HCT116 (cell line): ENCODE data around the gene PAX5. TPM values are rescaled to one million over a fixed set of nuclear protein-coding genes. Genes with fewer than 3 reads are reported as not detected.

Source experiments
- ATAC-seq: fragments of 200-7000 bp; cut with Tn5 transposase; 2 replicates; pipeline ENCODE4 v1.9.1; 2020; ENCODE audit warnings: mild to moderate bottlenecking, moderate library complexity
- BruUV-seq: library from RNA; stranded (reverse); fragments of 400-500 nt; replicated peaks from 2 replicates; lab custom pipeline; 2021; lab: Mats Ljungman, UMichigan
- CTCF ChIA-PET: fragments of 300-600 bp; sonication (Branson Sonifier 250); formaldehyde crosslinking; loops from one replicate; lab custom pipeline; 2021; ENCODE audit warnings: antibody characterized with exemption; lab: Charles Lee
- POLR2A ChIA-PET: fragments of 300-600, 350-600 bp; sonication (Branson Sonifier 250); formaldehyde crosslinking; loops from one replicate; lab custom pipeline; 2021; ENCODE audit warnings: antibody characterized with exemption; lab: Charles Lee
- RAD21 ChIA-PET, 2 experiments: fragments of 300-600 bp; sonication (Branson Sonifier 250); formaldehyde crosslinking; loops; one replicate each; lab custom pipeline; 2023; ENCODE audit warnings: low total read pairs in 2 of 2; ENCODE audit not compliant: uncharacterized antibody in 2 of 2, unreplicated experiment in 2 of 2, low non-redundant PET in 1 of 2; lab: Charles Lee
- DNase-seq: peaks from one replicate; pipeline ENCODE4 v3.0.0-alpha.2; 2010; ENCODE audit warnings: low read depth, low spot score
- H2AFZ ChIP-seq: fragments of 200-600 bp; shearing (Covaris generic), sonication (generic); 2 replicates; pipeline ENCODE4 v1.6.1; 2017; ENCODE audit warnings: low read depth, mixed run types, mixed read lengths, antibody characterized with exemption, low read length; ENCODE audit not compliant: poor library complexity, severe bottlenecking
- H3K27ac ChIP-seq: 2 replicates; pipeline ENCODE4 v1.5.1; 2012; ENCODE audit warnings: low read depth, low read length
- H3K27me3 ChIP-seq: fragments of 200-600 bp; sonication (generic); 2 replicates; pipeline ENCODE4 v1.6.1; 2016; ENCODE audit warnings: mixed run types, low read length, mixed read lengths; ENCODE audit not compliant: insufficient read depth
- H3K36me3 ChIP-seq, 2 experiments: fragments of 200-500 bp in 1 of 2; fragments of 200-600 bp in 1 of 2; sonication (Bioruptor generic) in 1 of 2; sonication (generic) in 1 of 2; 2 replicates each; pipeline versions ENCODE4 v1.5.1 to v1.6.1; 2014 to 2016; ENCODE audit warnings: low read length in 2 of 2, inconsistent platforms in 1 of 2, mixed read lengths in 1 of 2, mixed run types in 1 of 2; ENCODE audit not compliant: insufficient read depth in 2 of 2, control insufficient read depth in 1 of 2
- H3K4me1 ChIP-seq, 2 experiments: fragments of 200-600 bp in 1 of 2; sonication (generic) in 1 of 2; 2 replicates each; pipeline versions ENCODE4 v1.5.1 to v1.6.1; 2012 to 2017; ENCODE audit warnings: low read length in 2 of 2, inconsistent platforms in 1 of 2, mild to moderate bottlenecking in 1 of 2, mixed read lengths in 1 of 2, mixed run types in 1 of 2, moderate library complexity in 1 of 2; ENCODE audit not compliant: insufficient read depth in 2 of 2, control insufficient read depth in 1 of 2
- H3K4me2 ChIP-seq: fragments of 200-600 bp; sonication (generic); 2 replicates; pipeline ENCODE4 v1.6.1; 2017; ENCODE audit warnings: mixed run types, low read length, mixed read lengths
- H3K4me3 ChIP-seq, 2 experiments: fragments of 200-600 bp in 1 of 2; sonication (generic) in 1 of 2; replicated peaks in 1 of 2; 2 replicates each; pipeline ENCODE4 v1.5.1; 2011 to 2016; ENCODE audit warnings: low read length in 2 of 2, control low read depth in 1 of 2, low read depth in 1 of 2, mild to moderate bottlenecking in 1 of 2, mixed read lengths in 1 of 2, mixed run types in 1 of 2
- H3K79me2 ChIP-seq: fragments of 200-600 bp; sonication (generic); 2 replicates; pipeline ENCODE4 v1.6.1; 2017; ENCODE audit warnings: mild to moderate bottlenecking, mixed run types, low read length, moderate library complexity, mixed read lengths; ENCODE audit not compliant: insufficient read depth
- H3K9ac ChIP-seq: fragments of 200-600 bp; sonication (generic); 2 replicates; pipeline ENCODE4 v1.6.1; 2016; ENCODE audit warnings: low read length, mixed read lengths
- H3K9me2 ChIP-seq: fragments of 200-600 bp; sonication (generic), shearing (Covaris generic); 2 replicates; pipeline ENCODE4 v1.6.1; 2017; ENCODE audit warnings: mixed run types, mild to moderate bottlenecking, moderate library complexity; ENCODE audit not compliant: insufficient read depth
- H3K9me3 ChIP-seq, 2 experiments: fragments of 200-500 bp in 1 of 2; fragments of 200-600 bp in 1 of 2; sonication (Bioruptor generic) in 1 of 2; sonication (generic) in 1 of 2; 2 replicates each; pipeline ENCODE4 v1.6.1; 2014 to 2017; ENCODE audit warnings: low read length in 2 of 2, mixed read lengths in 2 of 2, inconsistent platforms in 1 of 2, low read depth in 1 of 2, mild to moderate bottlenecking in 1 of 2, mixed run types in 1 of 2, moderate library complexity in 1 of 2; ENCODE audit not compliant: control insufficient read depth in 1 of 2, insufficient read depth in 1 of 2
- H4K20me1 ChIP-seq: fragments of 200-600 bp; sonication (generic), shearing (Covaris generic); 2 replicates; pipeline ENCODE4 v1.6.1; 2017; ENCODE audit warnings: mixed run types, mild to moderate bottlenecking, moderate library complexity; ENCODE audit not compliant: insufficient read depth
- EGR1 ChIP-seq: IDR thresholded peaks from 2 replicates; pipeline ENCODE4 v1.6.1; 2012; ENCODE audit warnings: low read depth
- EZH2phosphoT487 ChIP-seq: fragments of 200-600 bp; IDR thresholded peaks from 2 replicates; pipeline ENCODE4 v1.6.1; 2018; ENCODE audit warnings: antibody characterized with exemption, borderline replicate concordance
- FOSL1 ChIP-seq: IDR thresholded peaks from 2 replicates; pipeline ENCODE4 v1.6.1; 2012; ENCODE audit warnings: low read depth
- POLR2A ChIP-seq: IDR thresholded peaks from 2 replicates; pipeline ENCODE4 v1.7.0; 2011; ENCODE audit warnings: borderline replicate concordance; ENCODE audit not compliant: insufficient read depth, insufficient read length; ENCODE audit errors: extremely low read depth
- POLR2AphosphoS5 ChIP-seq: IDR thresholded peaks from 2 replicates; pipeline ENCODE4 v1.6.1; 2011; ENCODE audit warnings: mild to moderate bottlenecking, low read depth, low read length, moderate library complexity
- RAD21 ChIP-seq: IDR thresholded peaks from 2 replicates; pipeline ENCODE4 v1.6.1; 2012; ENCODE audit warnings: low read depth, mild to moderate bottlenecking
- SP1 ChIP-seq: IDR thresholded peaks from 2 replicates; pipeline ENCODE4 v1.6.1; 2012; ENCODE audit warnings: low read depth
- YY1 ChIP-seq: IDR thresholded peaks from 2 replicates; pipeline ENCODE4 v1.6.1; 2011; ENCODE audit warnings: low read length, low read depth, moderate library complexity, mild to moderate bottlenecking; ENCODE audit not compliant: insufficient replicate concordance; ENCODE audit errors: extremely low read depth
- intact Hi-C: fragments of 100-400 bp; cut with micrococcal nuclease; formaldehyde crosslinking; loops from 2 replicates; pipeline ENCODE4 v1.10.0; 2022
- total RNA-seq: library from RNA; stranded (reverse); gene quantifications from one replicate; pipeline ENCODE4 v1.2.1, GENCODE V29; 2021; ENCODE audit not compliant: unreplicated experiment
- TF ChIP-seq, protein P1 (sequence below), 3 experiments: fragments of 200-600 bp in 1 of 3; sonication (generic) in 1 of 3; IDR thresholded peaks in 2 of 3; conservative IDR thresholded peaks in 1 of 3; 2 replicates each; pipeline ENCODE4 v1.5.1; 2012 to 2017; ENCODE audit warnings: low read depth in 2 of 3, low read length in 2 of 3, antibody characterized with exemption in 1 of 3, borderline replicate concordance in 1 of 3, control low read depth in 1 of 3, mild to moderate bottlenecking in 1 of 3, mixed read lengths in 1 of 3, mixed run types in 1 of 3, moderate library complexity in 1 of 3; ENCODE audit not compliant: insufficient read depth in 1 of 3

PAX5 gene
- total RNA-seq, 1 experiment from 2014 or later: 0.17 TPM

DNA sequence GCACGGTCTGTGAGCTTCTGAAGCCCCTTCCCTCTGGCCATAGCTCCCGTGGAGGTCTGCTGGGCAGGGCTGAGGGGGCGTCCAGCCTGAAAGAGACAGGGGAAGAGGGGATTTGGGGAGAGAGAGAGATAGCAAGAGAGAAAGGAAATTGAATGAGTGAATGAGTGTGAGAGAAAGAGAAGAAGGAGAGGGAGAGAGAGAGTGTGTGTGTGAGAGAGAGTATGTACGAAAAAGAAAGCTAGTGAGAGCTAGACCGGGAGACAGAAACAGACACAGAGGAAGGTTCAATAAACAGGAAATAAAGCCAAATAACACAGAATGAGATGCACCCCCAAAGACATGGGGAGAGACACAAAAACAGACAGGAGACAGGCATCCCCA lies 37.4 kb downstream of the PAX5 start:
- ChIA-PET CTCF (interaction anchor here (1.3 to 2.2 kb wide), 10 partner anchors 9 to 1267 kb away, joined by 3 to 37 read pairs (median 8); no protein-coding TSS in a partner anchor), RAD21 (interaction anchor here (1.1 to 1.4 kb wide), 4 partner anchors 124 to 414 kb away, joined by 3 to 11 read pairs (median 4); no protein-coding TSS in a partner anchor)
- Histone ChIP-seq H3K27me3 (no peaks in the 10 kb centered on the region), H3K27ac (no peak overlapping the region), H3K4me2 (no peak overlapping the region), H3K4me3 (no peak overlapping the region), H3K9me3 (no peaks in the 10 kb centered on the region), H3K9me2 (no peaks in the 10 kb centered on the region), H4K20me1 (no peaks in the 10 kb centered on the region), H3K36me3 (no peaks in the 10 kb centered on the region)
- intact Hi-C loops: loop anchor here (1.0 to 2.0 kb wide), 4 partner anchors 266 to 414 kb away; no protein-coding TSS in a partner anchor
- DNase-seq (no peak), ATAC-seq (no peak)
- TF ChIP-seq EZH2phosphoT487: no peak
- no peak for TF ChIP-seq SP1
- TF ChIP-seq EGR1: no peak
- TF ChIP-seq POLR2A: no peak
- TF ChIP-seq FOSL1: no peak
- TF ChIP-seq, all 23 proteins: peak for 0
- H3K79me2 ChIP-seq: no peaks in the 10 kb centered on the region
- no TSS peak for BruUV-seq
- peaks cover 0 to 5% of the 10 kb centered on the region in 2 experiments; a peak in 2 of 4 replicates for H3K4me1 ChIP-seq
- peak overlapping the region; percentile 95 for H2AFZ ChIP-seq
- POLR2A ChIA-PET: no interaction called here
- no peak overlapping the region for H3K9ac ChIP-seq

DNA sequence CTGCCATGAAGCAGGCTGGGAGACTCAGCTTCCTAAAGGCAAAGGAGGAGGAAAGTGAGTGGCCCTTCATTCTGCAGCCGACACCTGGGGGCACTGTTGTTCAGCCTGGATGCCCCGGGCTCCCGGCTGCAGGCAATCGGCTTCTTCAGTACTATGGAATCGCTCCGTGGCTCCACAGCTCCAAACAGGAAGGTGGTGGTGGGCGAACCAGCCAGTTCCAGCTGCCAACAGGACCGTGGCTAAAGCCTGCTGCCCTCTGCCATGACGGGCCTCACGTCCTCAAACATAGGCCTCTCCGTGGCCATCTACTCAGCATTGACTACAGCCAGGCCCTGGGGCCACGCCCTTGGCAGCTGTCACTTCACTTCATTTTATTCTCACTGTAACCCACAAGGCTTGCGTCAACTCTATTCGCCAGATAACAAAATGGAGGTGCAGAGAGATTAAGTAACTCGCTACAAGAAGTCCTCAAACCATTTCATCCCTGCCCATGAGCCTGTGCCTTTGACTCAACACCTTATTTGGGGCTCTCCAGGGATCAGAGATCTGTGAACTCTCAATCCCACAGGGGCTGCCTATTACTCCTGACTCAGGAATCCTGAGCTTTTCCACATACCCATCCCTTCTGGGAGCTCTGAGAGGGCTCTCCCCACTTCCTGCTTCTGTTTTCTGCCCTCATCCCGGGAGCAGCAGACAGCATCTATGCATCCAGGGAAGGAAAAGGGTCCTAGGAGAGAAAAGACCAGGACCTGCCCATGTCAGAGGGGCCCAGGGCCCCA lies 38.0 kb downstream of the PAX5 start:
- Histone ChIP-seq H3K79me2 (no peaks in the 10 kb centered on the region), H3K9me2 (no peaks in the 10 kb centered on the region), H3K4me1 (peaks cover 0 to 5% of the 10 kb centered on the region in 2 experiments; a peak in 2 of 4 replicates), H3K27ac (no peak overlapping the region), H3K9me3 (peaks cover 0 to 5% of the 10 kb centered on the region in 2 experiments; a peak in 1 of 4 replicates), H3K4me3 (peak overlapping the region in 1 of 2 experiments; percentile 21; a peak in 2 of 4 replicates), H2AFZ (peak overlapping the region; percentile 95), H3K27me3 (no peaks in the 10 kb centered on the region), H4K20me1 (no peaks in the 10 kb centered on the region), H3K9ac (no peak overlapping the region), H3K4me2 (peak overlapping the region; percentile 80), H3K36me3 (no peaks in the 10 kb centered on the region)
- intact Hi-C loops: loop anchor here (1.0 to 2.0 kb wide), 4 partner anchors 267 to 414 kb away; no protein-coding TSS in a partner anchor
- POLR2A ChIA-PET: interaction anchor here (1.1 kb wide), 1 partner anchor 334 kb away, joined by 3 read pairs; no protein-coding TSS in a partner anchor
- CTCF ChIA-PET: interaction anchor here (0.7 to 2.2 kb wide), 29 partner anchors 8 to 1267 kb away, joined by 3 to 37 read pairs (median 4); no protein-coding TSS in a partner anchor
- DNase-seq (peak; percentile 32), ATAC-seq (peak; percentile 93)
- RAD21 ChIA-PET: interaction anchor here (0.6 to 1.4 kb wide), 8 partner anchors 107 to 415 kb away, joined by 3 to 11 read pairs (median 4); no protein-coding TSS in a partner anchor
- TF ChIP-seq, protein P1, sequence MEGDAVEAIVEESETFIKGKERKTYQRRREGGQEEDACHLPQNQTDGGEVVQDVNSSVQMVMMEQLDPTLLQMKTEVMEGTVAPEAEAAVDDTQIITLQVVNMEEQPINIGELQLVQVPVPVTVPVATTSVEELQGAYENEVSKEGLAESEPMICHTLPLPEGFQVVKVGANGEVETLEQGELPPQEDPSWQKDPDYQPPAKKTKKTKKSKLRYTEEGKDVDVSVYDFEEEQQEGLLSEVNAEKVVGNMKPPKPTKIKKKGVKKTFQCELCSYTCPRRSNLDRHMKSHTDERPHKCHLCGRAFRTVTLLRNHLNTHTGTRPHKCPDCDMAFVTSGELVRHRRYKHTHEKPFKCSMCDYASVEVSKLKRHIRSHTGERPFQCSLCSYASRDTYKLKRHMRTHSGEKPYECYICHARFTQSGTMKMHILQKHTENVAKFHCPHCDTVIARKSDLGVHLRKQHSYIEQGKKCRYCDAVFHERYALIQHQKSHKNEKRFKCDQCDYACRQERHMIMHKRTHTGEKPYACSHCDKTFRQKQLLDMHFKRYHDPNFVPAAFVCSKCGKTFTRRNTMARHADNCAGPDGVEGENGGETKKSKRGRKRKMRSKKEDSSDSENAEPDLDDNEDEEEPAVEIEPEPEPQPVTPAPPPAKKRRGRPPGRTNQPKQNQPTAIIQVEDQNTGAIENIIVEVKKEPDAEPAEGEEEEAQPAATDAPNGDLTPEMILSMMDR (IDR thresholded peaks at IDR 0.05 in 2 of 3, conservative IDR thresholded peaks at IDR 0.05 in 1 of 3; ENCODE audit: borderline replicate concordance in 1 of 3, insufficient read depth in 1 of 3, low read depth in 2 of 3, low read length in 2 of 3): peak; percentile 79 to 86 (median 83)
- peak; percentile 17 for TF ChIP-seq YY1
- TF ChIP-seq POLR2AphosphoS5: no peak
- peak; percentile 94 for TF ChIP-seq RAD21
- BruUV-seq: no TSS peak
